Duodenal mucosa (tissue), 2 donors: ENCODE results near the gene CFAP46.
"Not testable (repeated sequence)": the region's sequence is repeated elsewhere in the genome, so short reads cannot be mapped to it uniquely, and the experiment has no call there.

ENCODE experiments used
- H3K27ac ChIP-seq: one replicate; pipeline ENCODE4 v1.7.0; 2013; ENCODE audit warnings: low read depth, low read length
- H3K27me3 ChIP-seq, 2 donors: one replicate each; pipeline ENCODE4 v1.7.0; 2013; ENCODE audit warnings: low read length in 2 of 2, control low read depth in 1 of 2; ENCODE audit not compliant: insufficient read depth in 2 of 2, control insufficient read depth in 1 of 2
- H3K36me3 ChIP-seq, 2 donors: one replicate each; pipeline ENCODE4 v1.7.0; 2013; ENCODE audit warnings: low read length in 2 of 2, control low read depth in 1 of 2; ENCODE audit not compliant: insufficient read depth in 2 of 2, control insufficient read depth in 1 of 2
- H3K4me1 ChIP-seq, 2 donors: one replicate each; pipeline ENCODE4 v1.7.0; 2013; ENCODE audit warnings: low read length in 2 of 2, control low read depth in 1 of 2; ENCODE audit not compliant: insufficient read depth in 2 of 2, control insufficient read depth in 1 of 2
- H3K4me3 ChIP-seq, 2 donors: one replicate each; pipeline ENCODE4 v1.7.0; 2013; ENCODE audit warnings: low read length in 2 of 2, low read depth in 1 of 2
- H3K9ac ChIP-seq, 2 donors: one replicate each; pipeline ENCODE4 v1.7.0; 2013; ENCODE audit warnings: low read length in 2 of 2, low read depth in 1 of 2
- H3K9me3 ChIP-seq, 2 donors: one replicate each; pipeline ENCODE4 v1.7.0; 2013; ENCODE audit warnings: low read length in 2 of 2, control low read depth in 1 of 2; ENCODE audit not compliant: control insufficient read depth in 1 of 2

CFAP46 gene

DNA sequence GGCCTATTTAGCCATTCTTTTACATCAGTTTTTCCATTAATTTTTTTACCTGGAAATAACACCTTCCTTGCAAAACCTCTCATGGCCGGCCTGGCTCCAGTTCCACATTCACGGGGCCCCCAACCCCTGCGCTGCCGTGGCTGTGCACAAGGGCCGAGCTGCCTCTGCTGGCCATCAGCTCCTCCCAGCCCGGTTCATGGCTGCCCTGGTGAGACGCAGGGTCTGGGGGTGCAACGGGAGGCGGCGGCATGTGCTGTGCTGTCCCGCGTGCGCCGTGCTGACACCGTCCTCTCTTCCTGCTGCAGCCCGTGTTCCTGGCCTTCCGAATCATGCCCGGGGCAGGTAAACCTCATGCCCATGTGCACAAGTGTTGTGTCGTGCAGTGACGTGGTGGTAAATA, 160.8 kb downstream of the CFAP46 start:
- Histone ChIP-seq H3K27me3 (peaks cover 4 to 10% of the 10 kb centered on the region in 2 donors), H3K9me3 (no peaks in the 10 kb centered on the region), H3K36me3 (peaks cover 8 to 40% of the 10 kb centered on the region in 2 donors), H3K4me3 (no peak overlapping the region), H3K4me1 (no peaks in the 10 kb centered on the region), H3K27ac (no peak overlapping the region), H3K9ac (no peak overlapping the region)

- H3K4me1 ChIP-seq: peaks cover 0 to 6% of the 10 kb centered on the region in 2 donors
- no peak overlapping the region for H3K4me3 ChIP-seq
- no peak overlapping the region for H3K27ac ChIP-seq
- peaks cover 0 to 6% of the 10 kb centered on the region in 2 donors for H3K27me3 ChIP-seq
- no peak overlapping the region for H3K9ac ChIP-seq
- H3K9me3 ChIP-seq: no peaks in the 10 kb centered on the region
- H3K36me3 ChIP-seq: peaks cover 8 to 40% of the 10 kb centered on the region in 2 donors
Measured at GRCh38 chr10:132780356-132780755, 162.0 kb downstream of the CFAP46 start.

DNA sequence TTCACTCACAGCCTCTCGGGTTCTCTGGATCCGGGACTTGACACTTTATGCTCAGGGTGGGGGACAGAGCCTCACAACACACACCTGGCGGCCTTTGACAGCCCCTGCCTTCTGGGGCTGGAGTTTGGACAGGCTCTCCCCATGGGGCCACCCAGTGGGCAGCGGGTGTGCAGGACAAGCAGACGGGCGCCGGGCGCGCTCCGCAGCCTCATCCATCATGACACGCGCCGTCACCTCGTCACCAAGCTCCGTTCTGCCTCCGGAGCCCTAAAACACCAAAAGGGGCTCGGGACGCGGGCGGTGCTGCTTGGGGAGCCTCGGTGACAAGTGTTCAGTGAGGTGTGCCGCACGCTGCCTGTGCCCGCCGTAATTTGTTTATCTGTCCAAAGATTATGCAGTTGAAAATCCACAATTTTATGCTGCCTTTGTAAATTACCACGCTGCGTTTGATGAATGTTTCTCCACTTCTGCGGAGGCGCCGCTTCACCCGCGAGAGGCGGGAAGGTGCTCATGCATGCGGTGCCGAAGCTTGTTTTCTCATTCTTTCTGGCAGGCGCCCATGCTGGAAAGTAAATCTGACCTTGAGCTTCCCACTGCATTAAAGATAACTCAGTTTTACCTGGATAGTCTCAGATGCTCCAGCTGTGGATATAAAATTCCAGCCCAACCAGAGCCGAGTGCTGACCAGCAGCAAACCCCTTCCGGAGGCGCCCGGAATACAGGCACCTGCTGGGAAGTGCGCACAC, 162.6 kb downstream of the CFAP46 start:
- Histone ChIP-seq H3K4me3 (no peak overlapping the region), H3K27me3 (peaks cover 0 to 6% of the 10 kb centered on the region in 2 donors), H3K27ac (no peak overlapping the region), H3K4me1 (peaks cover 0 to 8% of the 10 kb centered on the region in 2 donors), H3K9ac (no peak overlapping the region), H3K9me3 (no peaks in the 10 kb centered on the region), H3K36me3 (peaks cover 8 to 40% of the 10 kb centered on the region in 2 donors)

DNA sequence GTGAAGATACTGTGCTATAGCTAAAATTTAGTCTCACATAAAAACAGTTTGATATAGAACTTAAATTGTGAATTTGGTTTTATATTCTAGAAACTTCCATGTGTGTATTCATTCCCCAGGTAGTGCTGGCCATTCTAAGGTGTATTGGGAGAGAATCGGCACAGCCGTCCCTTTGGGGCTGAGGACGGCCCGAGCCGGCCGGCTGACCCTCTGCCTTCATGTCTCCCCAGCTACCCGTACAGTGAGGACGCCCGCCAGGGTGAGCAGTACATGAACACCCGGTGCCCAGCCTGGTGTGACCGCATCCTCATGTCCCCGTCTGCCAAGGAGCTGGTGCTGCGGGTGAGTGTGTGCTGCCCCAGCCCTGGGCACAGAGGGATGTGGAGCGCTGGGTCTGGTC, 164.9 kb downstream of the CFAP46 start:
- peaks cover 0 to 8% of the 10 kb centered on the region in 2 donors for H3K4me1 ChIP-seq
- no peaks in the 10 kb centered on the region for H3K27me3 ChIP-seq
- H3K27ac ChIP-seq: no peak overlapping the region
- peaks cover 8 to 33% of the 10 kb centered on the region in 2 donors for H3K36me3 ChIP-seq
- no peak overlapping the region for H3K4me3 ChIP-seq
- no peak overlapping the region for H3K9ac ChIP-seq
- no peaks in the 10 kb centered on the region for H3K9me3 ChIP-seq

GRCh38 chr10:132776821-132777220, 165.5 kb downstream of the CFAP46 start:
- no peaks in the 10 kb centered on the region for H3K27me3 ChIP-seq

GRCh38 chr10:132776186-132776585, 166.2 kb downstream of the CFAP46 start:
- Histone ChIP-seq H3K27me3 (no peaks in the 10 kb centered on the region), H3K9me3 (no peaks in the 10 kb centered on the region), H3K4me3 (no peak overlapping the region), H3K4me1 (peaks cover 0 to 8% of the 10 kb centered on the region in 2 donors), H3K27ac (no peak overlapping the region), H3K9ac (no peak overlapping the region), H3K36me3 (peaks cover 4 to 23% of the 10 kb centered on the region in 2 donors)

More at GRCh38 chr10:132776821-132777220, 165.5 kb downstream of the CFAP46 start:
- H3K27ac ChIP-seq: no peak overlapping the region
- peaks cover 0 to 8% of the 10 kb centered on the region in 2 donors for H3K4me1 ChIP-seq
- no peaks in the 10 kb centered on the region for H3K9me3 ChIP-seq
- H3K9ac ChIP-seq: no peak overlapping the region
- no peak overlapping the region for H3K4me3 ChIP-seq
- H3K36me3 ChIP-seq: peaks cover 6 to 28% of the 10 kb centered on the region in 2 donors

- no peak overlapping the region for H3K4me3 ChIP-seq
- H3K27me3 ChIP-seq: no peaks in the 10 kb centered on the region
- H3K36me3 ChIP-seq: peaks cover 4 to 28% of the 10 kb centered on the region in 2 donors
- no peak overlapping the region for H3K27ac ChIP-seq
- H3K9me3 ChIP-seq: no peaks in the 10 kb centered on the region
- peaks cover 0 to 8% of the 10 kb centered on the region in 2 donors for H3K4me1 ChIP-seq
- H3K9ac ChIP-seq: no peak overlapping the region
Measured at GRCh38 chr10:132774902-132775863, 167.2 kb downstream of the CFAP46 start.

DNA sequence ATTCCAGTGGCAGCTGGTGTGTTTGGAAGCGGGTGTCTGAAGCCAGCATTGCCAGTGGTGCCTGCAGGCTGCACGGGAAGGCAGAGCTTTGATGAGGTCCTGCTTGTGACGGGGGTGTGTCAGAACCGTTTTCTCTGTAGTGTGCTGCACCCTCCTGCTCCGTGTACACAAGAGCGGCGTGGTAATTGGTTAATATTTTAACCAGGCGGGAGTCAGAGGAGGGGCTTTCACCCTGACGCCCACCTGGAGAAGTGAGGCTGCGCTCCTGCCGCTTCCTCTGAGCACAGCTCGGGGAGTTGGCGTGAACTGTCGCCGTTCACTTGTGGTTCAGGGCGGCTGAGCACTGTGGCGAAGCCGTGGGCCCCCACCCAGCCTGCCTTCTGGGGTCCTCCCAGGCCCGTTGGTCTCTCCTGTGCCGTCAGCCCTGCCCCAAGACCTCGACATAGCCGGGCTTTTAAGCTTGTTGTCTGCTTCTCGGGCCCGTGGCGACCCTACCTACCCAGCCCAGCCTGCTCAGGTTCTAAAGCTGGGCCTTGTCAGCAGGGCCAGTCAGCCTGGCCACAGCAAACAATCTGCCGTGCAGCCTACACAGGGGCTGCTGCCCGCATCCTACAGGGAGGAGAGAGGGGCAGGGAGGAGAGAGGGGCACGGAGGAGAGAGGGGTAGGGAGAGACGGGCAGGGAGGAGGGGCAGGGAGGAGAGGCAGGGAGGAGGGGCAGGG, 168.0 kb downstream of the CFAP46 start:
- peaks cover 4 to 27% of the 10 kb centered on the region in 2 donors for H3K36me3 ChIP-seq
- no peak overlapping the region for H3K9ac ChIP-seq
- H3K9me3 ChIP-seq: no peaks in the 10 kb centered on the region
- H3K4me1 ChIP-seq: peaks cover 0 to 8% of the 10 kb centered on the region in 2 donors
- H3K27ac ChIP-seq: no peak overlapping the region
- H3K4me3 ChIP-seq: no peak overlapping the region
- H3K27me3 ChIP-seq: no peaks in the 10 kb centered on the region

DNA sequence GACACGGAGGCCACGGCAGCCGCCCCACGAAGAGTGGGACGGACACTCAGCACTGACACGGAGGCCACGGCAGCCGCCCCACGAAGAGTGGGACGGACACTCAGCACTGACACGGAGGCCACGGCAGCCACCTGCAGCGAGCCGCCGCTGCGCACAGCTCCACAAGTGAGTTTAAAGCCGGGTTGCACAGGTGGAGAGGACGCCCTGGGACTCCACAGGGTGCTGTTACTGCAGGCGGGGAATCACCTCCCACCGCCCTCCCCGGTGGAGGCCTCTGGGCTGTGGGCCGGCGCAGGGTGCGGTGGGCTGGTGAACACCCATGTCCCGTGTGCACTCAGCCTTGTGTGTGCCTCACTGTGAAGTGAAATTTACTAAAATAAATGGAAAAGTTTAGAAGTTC, 169.6 kb downstream of the CFAP46 start:
- not testable (repeated sequence) for H3K9me3 ChIP-seq, H3K4me3 ChIP-seq, H3K27ac ChIP-seq, H3K4me1 ChIP-seq, H3K27me3 ChIP-seq, H3K9ac ChIP-seq
- H3K36me3 ChIP-seq: peaks cover 4 to 26% of the 10 kb centered on the region in 2 donors
